Psoas muscle (tissue), 8 donors: ENCODE data around the gene FAAH2. TPM values are rescaled to one million over a fixed set of nuclear protein-coding genes. Genes with fewer than 3 reads are reported as not detected.

Experiments
- ATAC-seq, 4 donors: fragments of 200-7000 bp; cut with Tn5 transposase; one replicate each; pipeline ENCODE4 v1.9.1; 2020; ENCODE audit warnings: moderate library complexity in 3 of 4, mild to moderate bottlenecking in 2 of 4
- DNase-seq, 2 donors: peaks; one replicate each; pipeline ENCODE4 v3.0.0-alpha.2; 2020
- H3K27ac ChIP-seq: fragments of 200-600 bp; one replicate; pipeline ENCODE4 v1.8.0; 2022
- H3K27me3 ChIP-seq, 3 donors: fragments of 200-600 bp in 1 of 3; one replicate each; pipeline versions ENCODE4 v1.6.1 to v1.8.0; 2013 to 2022; ENCODE audit warnings: low read length in 2 of 3, mild to moderate bottlenecking in 2 of 3, moderate library complexity in 1 of 3; ENCODE audit not compliant: insufficient read depth in 3 of 3
- H3K36me3 ChIP-seq, 2 donors: fragments of 200-600 bp in 1 of 2; one replicate each; pipeline versions ENCODE4 v1.6.1 to v1.8.0; 2013 to 2022; ENCODE audit warnings: low read depth in 1 of 2, mild to moderate bottlenecking in 1 of 2, moderate library complexity in 1 of 2; ENCODE audit not compliant: insufficient read depth in 1 of 2
- H3K4me1 ChIP-seq: fragments of 200-600 bp; one replicate; pipeline ENCODE4 v1.8.0; 2022
- H3K4me3 ChIP-seq: fragments of 200-600 bp; one replicate; pipeline ENCODE4 v1.8.0; 2022; ENCODE audit warnings: mild to moderate bottlenecking
- H3K9me3 ChIP-seq: fragments of 200-600 bp; one replicate; pipeline ENCODE4 v1.8.0; 2022
- WGBS, 3 donors: extraction: QIAGEN DNeasy Blood & Tissue Kit; methylation state at CpG; one replicate each; pipeline versions ENCODE4 v1.1.6 to v1.1.7; 2013; 5-methylcytosine and 5-hydroxymethylcytosine counted together
- intact Hi-C, 2 donors: fragments of 100-400 bp; cut with DNase I; formaldehyde crosslinking; loops; one replicate each; pipeline versions ENCODE4 v1.11.0 to v1.14.2; 2022
- polyA plus RNA-seq, 3 donors: library from polyadenylated mRNA; stranded (reverse); fragments of 200-250 nt; gene quantifications; one replicate each; pipeline ENCODE4 v1.2.3, GENCODE V29; 2013
- total RNA-seq, 4 donors: library from RNA; stranded (reverse); fragmentation: NEBNext Ultra II Directional in 2 of 4; extraction: Animal tissue kit (Norgen Biotek cat#: 25700) in 2 of 4; gene quantifications; one replicate each; pipeline versions ENCODE4 v1.2.1 to v1.2.4, GENCODE V29; 2021 to 2023
- TF ChIP-seq, protein P1 (sequence below): fragments of 200-600 bp; IDR thresholded peaks from one replicate; pipeline ENCODE4 v1.8.0; 2022; ENCODE audit warnings: antibody characterized with exemption
- donor health status: healthy with polysubstance abuse.
- donor health status: DM: no; HTN: no; CAD: no; lungs with moderate emphysema.
- donor health status: Bipolar disorder and iron deficiency.
- donor health status: healthy.
- donor health status: DM: yes; HTN: yes; CAD: no.
- donor health status: DM: no; HTN: no; CAD: no.
- donor health status: DM: no; HTN: no; CAD: no.
- donor health status: DM: yes; HTN: yes; CAD: no.

Gene FAAH2
- total and polyA plus RNA-seq, 7 donors, result 0.06 to 0.39 (median 0.32) TPM; not detected in 4

DNA sequence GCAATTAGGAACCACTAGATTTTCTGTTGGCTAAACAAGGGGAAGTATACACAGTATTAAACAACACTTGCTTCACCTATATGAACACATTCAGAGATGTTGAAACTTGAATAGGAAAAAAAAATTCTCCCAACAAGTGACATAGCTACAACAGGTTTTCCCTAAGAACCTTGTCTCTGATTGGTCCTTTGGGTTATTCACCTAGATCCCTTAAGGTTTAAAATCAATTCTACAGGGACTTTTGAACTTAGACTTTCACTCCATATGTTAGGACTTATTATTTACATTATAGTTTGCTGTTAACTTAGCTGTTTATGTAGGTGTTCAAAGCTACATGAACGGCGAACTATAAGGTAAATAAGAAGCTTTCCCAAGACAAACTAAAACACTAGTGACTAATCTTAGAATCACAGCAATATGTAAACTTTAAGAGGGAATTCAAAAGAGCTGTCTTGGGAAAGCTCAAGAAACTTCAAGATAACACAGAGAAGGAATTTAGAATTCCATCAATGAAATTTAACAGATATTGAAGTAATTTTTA, 233.1 kb downstream of the FAAH2 start:
- intact Hi-C loops, result no loop called here
- DNase-seq (no peak), ATAC-seq (no peak)
- 70 to 92% (median 90%) methylated on average over 2 of the region's 2 CpGs for WGBS, 3 donors
- no peak overlapping the region for H3K4me3 ChIP-seq
- no peaks in the 10 kb centered on the region for H3K36me3 ChIP-seq
- H3K4me1 ChIP-seq, result no peaks in the 10 kb centered on the region
- H3K27ac ChIP-seq, result no peak overlapping the region
- H3K27me3 ChIP-seq, result peaks cover 0 to 10% (median 0%) of the 10 kb centered on the region in 3 donors
- peaks cover 3% of the 10 kb centered on the region for H3K9me3 ChIP-seq
- TF ChIP-seq, protein P1, sequence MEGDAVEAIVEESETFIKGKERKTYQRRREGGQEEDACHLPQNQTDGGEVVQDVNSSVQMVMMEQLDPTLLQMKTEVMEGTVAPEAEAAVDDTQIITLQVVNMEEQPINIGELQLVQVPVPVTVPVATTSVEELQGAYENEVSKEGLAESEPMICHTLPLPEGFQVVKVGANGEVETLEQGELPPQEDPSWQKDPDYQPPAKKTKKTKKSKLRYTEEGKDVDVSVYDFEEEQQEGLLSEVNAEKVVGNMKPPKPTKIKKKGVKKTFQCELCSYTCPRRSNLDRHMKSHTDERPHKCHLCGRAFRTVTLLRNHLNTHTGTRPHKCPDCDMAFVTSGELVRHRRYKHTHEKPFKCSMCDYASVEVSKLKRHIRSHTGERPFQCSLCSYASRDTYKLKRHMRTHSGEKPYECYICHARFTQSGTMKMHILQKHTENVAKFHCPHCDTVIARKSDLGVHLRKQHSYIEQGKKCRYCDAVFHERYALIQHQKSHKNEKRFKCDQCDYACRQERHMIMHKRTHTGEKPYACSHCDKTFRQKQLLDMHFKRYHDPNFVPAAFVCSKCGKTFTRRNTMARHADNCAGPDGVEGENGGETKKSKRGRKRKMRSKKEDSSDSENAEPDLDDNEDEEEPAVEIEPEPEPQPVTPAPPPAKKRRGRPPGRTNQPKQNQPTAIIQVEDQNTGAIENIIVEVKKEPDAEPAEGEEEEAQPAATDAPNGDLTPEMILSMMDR, result no peak

DNA sequence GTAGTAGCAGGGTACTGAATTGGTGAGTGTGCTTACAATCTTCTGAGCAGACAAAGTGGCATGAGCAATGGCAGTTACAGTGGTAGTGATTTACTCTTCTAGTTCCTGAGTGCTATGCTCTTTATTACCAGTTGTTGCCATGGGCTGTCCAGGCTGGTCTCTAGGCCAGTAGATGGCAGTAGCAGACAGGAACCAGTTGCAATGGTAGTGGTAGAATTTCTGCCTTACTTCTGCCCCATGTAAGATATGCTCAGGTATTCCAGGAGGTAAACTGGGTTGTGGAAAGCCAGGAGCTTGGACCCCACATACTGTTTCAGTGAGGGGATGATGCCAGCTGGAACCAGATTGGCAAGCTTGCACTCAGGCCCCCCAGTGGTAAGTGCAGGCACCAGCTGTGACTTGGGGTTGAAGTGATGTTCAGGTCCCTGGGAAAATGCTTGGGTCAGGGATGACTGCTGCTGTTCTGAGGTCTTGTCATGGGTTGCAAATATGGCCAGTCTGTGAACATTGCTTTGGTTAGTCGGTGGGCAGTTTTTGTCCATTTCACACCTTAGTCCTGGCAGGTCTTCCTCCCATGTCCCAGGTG, 242.3 kb downstream of the FAAH2 start:
- WGBS, 3 donors, result 36 to 78% (median 45%) methylated on average over 1 of the region's 1 CpG
- H3K27me3 ChIP-seq, result peaks cover 0 to 3% (median 0%) of the 10 kb centered on the region in 3 donors
- H3K27ac ChIP-seq, result no peak overlapping the region
- H3K4me1 ChIP-seq, result no peaks in the 10 kb centered on the region
- no peak for ATAC-seq
- TF ChIP-seq, protein P1, result peak; percentile 12
- no peak for DNase-seq
- intact Hi-C loops, result no loop called here
- no peak overlapping the region for H3K4me3 ChIP-seq
- H3K36me3 ChIP-seq, result no peaks in the 10 kb centered on the region
- no peaks in the 10 kb centered on the region for H3K9me3 ChIP-seq

Other genes starting within 250 kb of the FAAH2 start
- gene SPIN2B, start 165.2 kb upstream of the FAAH2 start, total RNA-seq, result 1 to 10 TPM; 4.3 to 6.9 (median 5.6) TPM
- gene SPIN2B, start 165.2 kb upstream of the FAAH2 start, polyA plus RNA-seq, result 1 to 10 TPM; 4.1 to 6.1 (median 5.8) TPM
- gene SPIN2A, start 149.3 kb upstream of the FAAH2 start, total RNA-seq, result under 1 TPM; 0.12 to 0.25 (median 0.19) TPM
- gene SPIN2A, start 149.3 kb upstream of the FAAH2 start, polyA plus RNA-seq, result under 1 TPM in 2 of 3 donors, not detected in 1; 0.08 to 0.09 TPM